Gastroesophageal sphincter (tissue), 4 donors: ENCODE results near the gene JCAD. TPM values are rescaled to one million over a fixed set of nuclear protein-coding genes. Genes with fewer than 3 reads are reported as not detected.

Experiments
- ATAC-seq: fragments of 150-250 bp; one replicate; pipeline ENCODE4 v1.9.1; 2016; ENCODE audit warnings: mild to moderate bottlenecking, moderate library complexity
- H3K27ac ChIP-seq, 4 donors: fragments of 200-600 bp; sonication (generic) in 3 of 4; 1 replicate in 3 of 4; 2 replicates in 1 of 4; pipeline ENCODE4 v1.5.1; 2016 to 2019
- H3K27me3 ChIP-seq: fragments of 200-600 bp; sonication (generic); one replicate; pipeline ENCODE4 v1.5.1; 2019
- H3K36me3 ChIP-seq, 2 donors: fragments of 200-600 bp; sonication (generic); one replicate each; pipeline ENCODE4 v1.5.1; 2019; ENCODE audit warnings: control low read depth in 1 of 2
- H3K4me1 ChIP-seq, 3 donors: fragments of 200-600 bp; sonication (generic); 1 replicate in 2 of 3; 2 replicates in 1 of 3; pipeline ENCODE4 v1.5.1; 2016 to 2019; ENCODE audit warnings: control low read depth in 2 of 3
- H3K4me3 ChIP-seq, 2 donors: fragments of 200-600 bp; sonication (generic); one replicate each; pipeline ENCODE4 v1.5.1; 2019; ENCODE audit warnings: mild to moderate bottlenecking in 1 of 2, moderate library complexity in 1 of 2
- H3K9me3 ChIP-seq, 3 donors: fragments of 200-600 bp; sonication (generic); one replicate each; pipeline ENCODE4 v1.5.1; 2017 to 2019; ENCODE audit warnings: control low read depth in 2 of 3
- EP300 ChIP-seq: sonication (generic); formaldehyde crosslinking; IDR thresholded peaks from one replicate; pipeline ENCODE4 v1.6.1; 2017; ENCODE audit warnings: antibody characterized with exemption, mild to moderate bottlenecking
- POLR2A ChIP-seq, 2 donors: fragments of 450-650 bp; IDR thresholded peaks; one replicate each; pipeline ENCODE4 v1.6.1; 2017; ENCODE audit warnings: antibody characterized with exemption in 2 of 2, mild to moderate bottlenecking in 2 of 2, moderate library complexity in 1 of 2
- POLR2AphosphoS5 ChIP-seq: sonication (generic); formaldehyde crosslinking; IDR thresholded peaks from one replicate; pipeline ENCODE4 v1.6.1; 2017; ENCODE audit warnings: antibody characterized with exemption
- WGBS, 2 donors: methylation state at CpG; one replicate each; pipeline ENCODE4 v1.1.5; 2018; ENCODE audit warnings: low coverage in 1 of 2; 5-methylcytosine and 5-hydroxymethylcytosine counted together
- total RNA-seq, 4 donors: library from RNA; depleted of rRNA; stranded (reverse); fragments of >200 nt; gene quantifications; one replicate each; pipeline ENCODE4 v1.1.0, GENCODE V29; 2016
- TF ChIP-seq, protein P1 (sequence below), 4 experiments: fragments of 200-600 bp in 2 of 4; fragments of 450-650 bp in 2 of 4; sonication (generic) in 1 of 4; IDR thresholded peaks; one replicate each; pipeline ENCODE4 v1.5.1; 2017 to 2019; ENCODE audit warnings: antibody characterized with exemption in 4 of 4, mild to moderate bottlenecking in 2 of 4, moderate library complexity in 2 of 4

The JCAD gene
- total RNA-seq, 4 donors from 2014 or later, result 21.0 to 66.8 (median 48.6) TPM

DNA sequence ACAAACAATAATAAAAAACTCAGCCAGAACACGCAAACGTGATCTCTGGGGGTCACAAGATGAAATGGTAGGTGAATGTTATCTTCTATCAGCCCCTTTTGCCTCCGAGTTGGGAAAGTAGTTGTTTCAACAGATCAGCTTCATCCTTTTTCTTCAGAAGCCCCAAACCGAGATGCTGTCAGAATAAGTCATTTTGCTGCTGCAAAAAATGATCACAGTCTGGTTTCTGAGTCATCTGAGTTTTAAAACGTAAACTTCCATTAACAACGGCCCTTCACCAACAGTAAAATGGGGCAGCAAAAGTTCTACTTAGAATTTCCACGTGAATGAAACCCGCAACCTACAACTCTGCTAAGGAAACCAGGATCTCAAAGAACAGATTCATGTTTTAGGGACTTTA, 44.9 kb downstream of the JCAD start:
- WGBS, 2 donors, result 62 to 70% methylated on average over 7 to 8 of the region's 8 CpGs
- no peak for ATAC-seq
- H3K27ac ChIP-seq, result no peak overlapping the region
- H3K36me3 ChIP-seq, result peaks cover 0 to 7% of the 10 kb centered on the region in 2 donors
- H3K4me1 ChIP-seq, result peaks cover 2 to 19% (median 7%) of the 10 kb centered on the region in 3 donors
- H3K27me3 ChIP-seq, result no peaks in the 10 kb centered on the region
- no peaks in the 10 kb centered on the region for H3K9me3 ChIP-seq
- TF ChIP-seq POLR2AphosphoS5 (no peak), POLR2A (IDR thresholded peaks at IDR 0.05) (no peak), EP300 (no peak)
- TF ChIP-seq, protein P1, sequence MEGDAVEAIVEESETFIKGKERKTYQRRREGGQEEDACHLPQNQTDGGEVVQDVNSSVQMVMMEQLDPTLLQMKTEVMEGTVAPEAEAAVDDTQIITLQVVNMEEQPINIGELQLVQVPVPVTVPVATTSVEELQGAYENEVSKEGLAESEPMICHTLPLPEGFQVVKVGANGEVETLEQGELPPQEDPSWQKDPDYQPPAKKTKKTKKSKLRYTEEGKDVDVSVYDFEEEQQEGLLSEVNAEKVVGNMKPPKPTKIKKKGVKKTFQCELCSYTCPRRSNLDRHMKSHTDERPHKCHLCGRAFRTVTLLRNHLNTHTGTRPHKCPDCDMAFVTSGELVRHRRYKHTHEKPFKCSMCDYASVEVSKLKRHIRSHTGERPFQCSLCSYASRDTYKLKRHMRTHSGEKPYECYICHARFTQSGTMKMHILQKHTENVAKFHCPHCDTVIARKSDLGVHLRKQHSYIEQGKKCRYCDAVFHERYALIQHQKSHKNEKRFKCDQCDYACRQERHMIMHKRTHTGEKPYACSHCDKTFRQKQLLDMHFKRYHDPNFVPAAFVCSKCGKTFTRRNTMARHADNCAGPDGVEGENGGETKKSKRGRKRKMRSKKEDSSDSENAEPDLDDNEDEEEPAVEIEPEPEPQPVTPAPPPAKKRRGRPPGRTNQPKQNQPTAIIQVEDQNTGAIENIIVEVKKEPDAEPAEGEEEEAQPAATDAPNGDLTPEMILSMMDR (IDR thresholded peaks at IDR 0.05), result no peak
- H3K4me3 ChIP-seq, result no peak overlapping the region

DNA sequence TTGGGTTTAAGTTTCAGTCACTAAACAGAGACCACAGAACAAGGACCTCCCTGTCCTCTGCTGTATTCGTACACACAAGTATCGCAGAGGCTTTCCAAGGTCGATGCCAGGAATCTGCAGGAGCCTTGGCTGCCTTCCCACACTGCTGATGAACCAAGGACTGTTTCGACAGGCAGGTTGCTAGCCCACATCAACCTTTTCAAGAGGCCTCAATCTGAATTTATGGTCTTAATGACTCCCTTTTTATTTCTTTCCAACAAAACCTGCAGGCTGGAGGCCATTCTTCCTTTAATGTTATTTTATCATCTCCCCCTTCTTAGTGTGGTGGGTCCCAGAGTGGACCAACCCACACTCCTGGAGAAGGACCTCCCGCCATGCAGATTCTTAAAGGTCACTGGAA, 45.6 kb downstream of the JCAD start:
- no peak overlapping the region for H3K4me3 ChIP-seq
- peaks cover 0 to 7% of the 10 kb centered on the region in 2 donors for H3K36me3 ChIP-seq
- ATAC-seq, result no peak
- H3K27ac ChIP-seq, result no peak overlapping the region
- WGBS, 2 donors, result 14 to 34% methylated on average over 2 to 4 of the region's 5 CpGs
- TF ChIP-seq POLR2A (IDR thresholded peaks at IDR 0.05), result no peak
- no peak for TF ChIP-seq POLR2AphosphoS5
- TF ChIP-seq, protein P1 (IDR thresholded peaks at IDR 0.05), result no peak
- no peak for TF ChIP-seq EP300
- no peaks in the 10 kb centered on the region for H3K27me3 ChIP-seq
- H3K4me1 ChIP-seq, result peaks cover 2 to 19% (median 7%) of the 10 kb centered on the region in 3 donors
- H3K9me3 ChIP-seq, result no peaks in the 10 kb centered on the region

GRCh38 chr10:30011956-30012647, 47.3 kb downstream of the JCAD start:
- no peak overlapping the region for H3K27ac ChIP-seq
- no peak overlapping the region for H3K4me3 ChIP-seq
- peaks cover 2 to 19% (median 7%) of the 10 kb centered on the region in 3 donors for H3K4me1 ChIP-seq
- TF ChIP-seq POLR2A (IDR thresholded peaks at IDR 0.05) (no peak), POLR2AphosphoS5 (no peak), EP300 (no peak)
- TF ChIP-seq, protein P1 (IDR thresholded peaks at IDR 0.05), result no peak
- no peak for ATAC-seq
- no peaks in the 10 kb centered on the region for H3K27me3 ChIP-seq
- 39 to 42% methylated on average over 3 to 4 of the region's 4 CpGs for WGBS, 2 donors
- H3K36me3 ChIP-seq, result no peaks in the 10 kb centered on the region
- H3K9me3 ChIP-seq, result no peaks in the 10 kb centered on the region

GRCh38 chr10:30011396-30011795, 48.0 kb downstream of the JCAD start:
- Histone ChIP-seq H3K27ac (no peak overlapping the region), H3K9me3 (no peaks in the 10 kb centered on the region), H3K4me3 (no peak overlapping the region), H3K36me3 (no peaks in the 10 kb centered on the region), H3K27me3 (no peaks in the 10 kb centered on the region), H3K4me1 (peaks cover 2 to 19% (median 7%) of the 10 kb centered on the region in 3 donors)
- TF ChIP-seq POLR2AphosphoS5, result no peak
- TF ChIP-seq POLR2A (IDR thresholded peaks at IDR 0.05), result no peak
- no peak for TF ChIP-seq EP300
- TF ChIP-seq, protein P1 (IDR thresholded peaks at IDR 0.05), result no peak
- no peak for ATAC-seq
- WGBS, 2 donors, result 14 to 46% methylated on average over 3 to 5 of the region's 8 CpGs

DNA sequence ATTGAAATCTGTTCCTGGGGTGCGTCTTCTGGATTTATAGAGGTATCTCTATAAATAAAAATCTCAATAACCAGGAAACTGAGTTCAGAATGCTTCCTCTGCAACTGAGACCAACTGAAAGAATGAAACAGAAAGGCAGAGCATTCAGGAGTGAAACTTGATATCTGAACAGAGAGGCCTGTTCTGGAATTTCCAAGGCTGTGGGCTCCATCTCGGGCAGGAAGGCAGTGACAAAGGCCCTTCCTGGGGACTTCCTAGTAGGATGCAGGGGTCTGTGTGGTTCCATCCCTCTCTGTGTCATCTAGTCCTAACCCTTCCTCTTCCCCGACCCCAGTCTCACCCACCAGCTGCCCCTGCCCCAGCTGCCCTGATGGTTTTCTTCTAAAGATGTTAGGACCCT, 52.0 kb downstream of the JCAD start:
- no peaks in the 10 kb centered on the region for H3K27me3 ChIP-seq
- H3K36me3 ChIP-seq, result no peaks in the 10 kb centered on the region
- H3K9me3 ChIP-seq, result no peaks in the 10 kb centered on the region
- peaks cover 2 to 14% (median 10%) of the 10 kb centered on the region in 3 donors for H3K4me1 ChIP-seq
- WGBS, 2 donors, result 53 to 92% methylated on average over 2 of the region's 3 CpGs
- no peak for ATAC-seq
- no peak overlapping the region for H3K27ac ChIP-seq
- no peak for TF ChIP-seq EP300
- TF ChIP-seq, protein P1 (IDR thresholded peaks at IDR 0.05), result no peak
- no peak for TF ChIP-seq POLR2AphosphoS5
- no peak for TF ChIP-seq POLR2A (IDR thresholded peaks at IDR 0.05)
- no peak overlapping the region for H3K4me3 ChIP-seq
